GM18517 (cell line): Measurements from ENCODE around the gene FGR.

Source experiments
- ATAC-seq: cut with Tn5 transposase; IDR thresholded peaks from one replicate; pipeline ENCODE4 v1.9.1; 2021; ENCODE audit warnings: mild to moderate bottlenecking, moderate library complexity; ENCODE audit not compliant: unreplicated experiment

The FGR gene

DNA sequence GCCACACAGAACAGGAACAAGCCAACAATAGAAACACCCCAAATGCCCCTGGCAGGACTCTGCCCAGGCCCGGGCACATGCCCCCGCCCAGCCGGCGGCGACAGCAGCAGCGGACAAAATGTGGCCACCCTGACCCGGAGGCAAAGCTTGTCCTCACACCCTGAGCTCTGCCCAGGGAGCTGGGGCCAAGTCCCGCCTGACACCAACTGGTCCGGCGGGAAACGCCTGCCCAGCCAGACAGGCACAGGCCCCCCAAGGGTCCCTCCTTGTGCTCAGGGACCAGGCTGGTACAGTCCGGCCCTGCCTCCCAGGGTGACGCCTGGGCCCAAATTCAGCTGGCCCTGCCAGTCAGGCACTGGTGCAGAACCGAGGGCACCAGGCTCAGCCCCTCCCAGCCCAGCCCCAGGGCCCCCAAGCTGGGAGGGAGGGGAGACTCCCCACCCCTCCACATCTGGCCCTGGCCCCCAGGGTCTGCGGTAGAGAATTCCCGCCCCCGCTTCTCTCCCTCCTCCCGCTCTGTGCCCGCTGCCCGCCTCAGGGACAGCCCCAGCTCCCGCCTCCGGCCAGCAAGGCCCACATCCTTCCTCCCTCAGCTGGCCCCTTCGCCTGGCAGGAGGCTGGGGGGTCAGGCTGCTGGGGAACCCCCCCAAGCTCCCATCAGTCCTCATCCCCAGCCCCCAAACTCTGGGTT is 33.1 kb downstream of the FGR start:
- ATAC-seq, result no peak

GRCh38 chr1:27601321-27601770 is 33.6 kb downstream of the FGR start:
- ATAC-seq, result no peak

GRCh38 chr1:27600498-27601175 is 34.3 kb downstream of the FGR start:
- ATAC-seq, result no peak

- no peak for ATAC-seq
Measured at GRCh38 chr1:27599605-27600497, 35.1 kb downstream of the FGR start.

- ATAC-seq, result no peak
Measured at GRCh38 chr1:27598902-27599528, 36.0 kb downstream of the FGR start.

- no peak for ATAC-seq
Measured at GRCh38 chr1:27598295-27598687, 36.7 kb downstream of the FGR start.

DNA sequence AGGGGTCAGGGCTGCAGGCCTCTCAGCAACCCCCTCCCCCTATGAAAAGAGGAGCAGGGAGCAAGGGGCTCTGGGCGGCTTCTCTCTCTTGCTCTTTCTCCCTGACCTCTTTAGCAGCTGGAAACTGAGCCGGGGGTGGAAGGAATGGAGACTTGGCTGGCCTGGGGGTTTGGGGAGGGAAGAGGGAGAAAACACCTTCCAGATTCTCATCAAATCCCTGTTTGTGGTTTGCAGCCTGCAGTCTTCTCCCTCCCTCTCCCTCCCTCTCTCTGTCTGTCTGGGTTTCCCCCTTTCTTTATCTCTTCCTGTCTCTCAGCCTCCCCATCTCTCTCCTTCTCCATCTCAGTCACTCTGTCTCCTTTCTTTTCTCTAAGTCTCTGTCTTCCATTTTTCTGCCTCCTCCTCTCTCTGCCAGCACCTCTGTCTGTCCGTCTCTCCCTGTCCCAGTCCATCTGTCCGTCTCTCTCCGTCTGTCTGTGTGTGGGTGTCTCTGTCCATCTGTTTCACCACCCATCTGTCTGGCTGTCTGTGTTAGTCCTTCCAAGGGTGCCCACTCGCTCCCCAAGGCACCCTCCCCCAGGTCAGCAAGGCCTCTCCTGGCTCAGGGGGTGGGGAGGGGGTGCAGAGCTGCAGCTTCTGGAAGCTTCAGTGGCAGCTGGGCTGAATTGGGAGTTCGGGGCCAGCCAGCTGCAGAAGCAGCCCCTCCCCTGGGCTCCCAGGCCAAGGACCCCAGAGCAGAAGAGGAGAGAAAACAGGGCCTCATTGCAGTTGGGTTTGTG is 37.3 kb downstream of the FGR start:
- no peak for ATAC-seq

DNA sequence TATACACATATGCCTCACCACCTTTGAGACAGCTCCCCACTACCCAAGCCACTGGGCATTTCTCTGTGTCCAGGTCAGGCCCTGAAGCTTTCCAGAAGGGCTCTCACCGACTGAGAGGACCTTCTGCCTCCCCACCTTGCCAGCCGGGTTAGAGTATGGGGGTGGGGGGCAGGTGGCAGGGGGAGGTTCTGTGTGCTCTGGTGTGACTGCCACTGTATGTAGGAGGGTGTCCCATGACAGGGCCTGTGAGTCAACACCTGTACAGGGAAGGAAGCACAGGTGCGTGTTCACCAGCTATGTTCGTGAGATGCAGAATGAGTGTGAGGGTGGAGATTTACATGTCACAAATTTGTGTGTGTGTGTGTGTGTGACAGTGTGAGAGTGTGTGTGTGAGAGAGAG is 38.0 kb downstream of the FGR start:
- ATAC-seq, result no peak

DNA sequence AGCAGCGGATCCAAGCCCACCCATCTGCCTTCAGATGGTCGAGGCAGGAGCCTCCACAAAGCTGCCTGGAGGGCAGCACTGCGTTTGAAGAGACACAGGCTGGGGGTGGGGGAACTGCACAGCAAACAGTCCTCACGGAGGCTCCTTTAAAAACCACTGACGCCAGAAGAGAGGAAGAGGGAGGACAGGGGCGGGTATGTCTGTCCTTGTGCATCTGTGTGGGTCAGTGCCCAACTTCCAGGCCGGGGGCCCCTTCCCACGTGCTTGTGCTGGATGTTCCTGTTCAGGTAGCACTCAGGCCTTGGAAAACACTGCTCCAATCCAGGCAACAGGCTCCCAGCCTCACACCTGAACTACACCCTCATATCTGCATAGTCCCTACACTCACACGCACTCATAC is 38.7 kb downstream of the FGR start:
- ATAC-seq, result no peak

GRCh38 chr1:27595597-27595996 is 39.4 kb downstream of the FGR start:
- no peak for ATAC-seq

DNA sequence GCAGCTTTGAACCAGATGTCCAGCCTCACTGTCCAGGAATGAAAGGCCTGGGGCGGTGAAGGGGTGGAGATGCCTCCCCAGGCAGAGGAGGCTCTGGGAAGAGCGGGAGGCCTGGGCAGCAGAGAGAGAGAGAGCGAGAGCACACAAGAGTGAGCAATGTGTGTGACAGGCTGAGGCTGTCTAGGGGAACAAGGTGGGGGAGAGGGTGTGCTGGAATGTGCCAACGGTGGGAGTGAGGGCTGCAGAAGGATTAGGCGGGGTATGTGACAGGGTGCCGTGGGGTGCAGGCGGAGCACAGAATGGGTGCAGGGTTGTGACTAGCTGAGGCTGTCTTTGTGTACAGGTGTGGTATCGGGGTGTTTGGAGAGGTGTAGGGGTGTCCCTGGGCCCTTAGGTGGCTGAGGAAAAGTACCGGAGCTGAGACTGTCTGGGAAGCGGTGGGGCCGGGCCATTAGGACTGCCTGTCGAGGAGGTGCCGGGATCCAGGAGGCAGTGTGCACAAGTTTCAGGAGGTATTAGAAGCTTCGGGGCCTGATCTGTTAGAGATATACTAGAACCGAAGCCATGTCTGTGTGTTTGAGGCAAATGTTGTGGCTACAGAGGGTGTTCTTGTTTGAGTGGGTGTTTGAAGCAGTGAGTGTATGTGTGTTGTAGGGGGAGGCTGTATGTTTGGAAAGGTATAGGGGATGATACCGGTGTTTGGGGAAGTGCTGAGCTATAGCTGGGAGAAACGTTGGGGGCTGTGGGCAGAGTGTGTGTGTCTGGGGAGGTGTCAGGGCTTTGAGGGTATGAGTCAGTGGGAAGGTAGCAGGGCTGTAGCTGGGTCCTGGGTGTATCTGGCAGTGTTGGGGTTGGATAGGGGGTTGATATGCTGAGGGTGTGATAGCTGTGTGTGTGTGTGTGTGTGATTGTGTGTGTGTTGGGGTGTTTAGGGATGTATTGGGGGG is 40.1 kb downstream of the FGR start:
- ATAC-seq, result no peak

- ATAC-seq, result no peak
Measured at GRCh38 chr1:27593678-27594563, 41.1 kb downstream of the FGR start.

GRCh38 chr1:27592931-27593677 is 41.9 kb downstream of the FGR start:
- ATAC-seq, result no peak

- ATAC-seq, result no peak
Measured at GRCh38 chr1:27592232-27592930, 42.6 kb downstream of the FGR start.

DNA sequence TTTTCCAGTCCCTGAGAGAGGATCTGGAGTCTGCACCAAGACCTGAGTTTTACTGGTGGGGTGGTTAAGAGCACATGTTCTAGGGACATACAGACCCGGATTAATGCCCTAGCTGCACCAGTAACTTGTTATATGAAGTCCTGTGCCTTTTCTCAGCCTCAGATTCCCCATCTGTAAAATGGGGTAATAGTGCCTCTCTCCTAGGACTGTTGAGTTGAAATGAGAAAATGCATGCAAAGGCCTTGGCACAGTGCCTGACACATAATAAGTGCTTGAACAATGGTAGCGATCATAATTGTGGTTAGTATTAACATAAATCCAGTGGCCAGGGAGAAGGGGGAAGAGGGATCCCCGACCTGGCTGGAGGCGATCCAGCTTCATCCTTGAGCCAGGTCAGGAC is 43.4 kb downstream of the FGR start:
- ATAC-seq, result no peak

DNA sequence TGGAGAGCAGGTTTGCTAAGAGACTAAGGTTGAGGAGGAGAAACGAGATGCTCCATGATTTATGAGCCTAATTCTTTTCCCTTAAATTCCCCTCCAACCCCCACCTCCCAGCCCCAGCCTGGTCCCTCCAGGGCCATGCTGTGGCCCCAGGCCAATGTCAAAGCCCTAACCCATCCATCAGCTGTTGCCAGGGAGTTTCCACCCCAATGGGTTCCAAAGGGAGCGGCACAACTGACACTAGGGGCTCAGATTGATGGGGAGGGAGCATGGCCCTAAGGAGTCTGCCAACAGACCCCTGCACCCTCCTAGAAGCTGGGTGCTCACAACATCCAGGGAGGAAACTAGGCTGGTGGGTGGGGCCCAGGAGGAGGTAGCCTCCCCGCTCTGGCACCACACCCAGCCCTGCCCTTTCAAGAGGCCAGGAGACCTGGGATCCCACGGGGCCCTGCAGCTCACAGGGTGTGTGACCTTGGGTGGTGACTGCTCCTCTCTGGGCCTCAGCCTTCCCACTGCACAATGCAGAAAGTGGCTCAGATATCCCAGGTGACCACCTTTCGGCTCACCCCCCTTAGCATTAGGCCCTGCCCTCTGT is 44.0 kb downstream of the FGR start:
- no peak for ATAC-seq
